AG04450 (cell line): ENCODE measurements around the gene DCAF16. TPM values are rescaled to one million over a fixed set of nuclear protein-coding genes. Genes with fewer than 3 reads are reported as not detected.

Experiments used
- CTCF ChIA-PET: fragments of 300-600, 350-600 bp; formaldehyde crosslinking; extraction: SDS; loops from one replicate; lab custom pipeline; 2022; ENCODE audit warnings: antibody characterized with exemption, inconsistent platforms; lab: Charles Lee
- POLR2A ChIA-PET: fragments of 350-600 bp; formaldehyde crosslinking; extraction: SDS; loops from one replicate; lab custom pipeline; 2021; ENCODE audit warnings: antibody characterized with exemption, inconsistent platforms; lab: Yijun Ruan, JAX
- DNase-seq: peaks from one replicate; pipeline ENCODE4 v3.0.0-alpha.2; 2011; ENCODE audit warnings: low read depth, low spot score
- H3K27ac ChIP-seq: one replicate; pipeline ENCODE4 v1.5.1; 2012; ENCODE audit warnings: low read depth, low read length, control low read depth
- H3K27me3 ChIP-seq: one replicate; pipeline ENCODE4 v1.6.0; 2012; ENCODE audit warnings: low read length; ENCODE audit not compliant: control insufficient read depth, insufficient read depth
- H3K4me3 ChIP-seq: 2 replicates; pipeline ENCODE4 v1.5.1; 2011; ENCODE audit warnings: mild to moderate bottlenecking, low read depth, low read length, control low read depth
- H3K9me3 ChIP-seq: 2 replicates; pipeline ENCODE4 v1.5.1; 2012; ENCODE audit warnings: low read length; ENCODE audit not compliant: control insufficient read depth, insufficient read depth
- polyA plus RNA-seq: library from polyadenylated mRNA; depleted of rRNA; stranded (reverse); fragments of >200 nt; gene quantifications from 2 replicates; pipeline ENCODE4 v1.2.3, GENCODE V29; 2011; rRNA removed
- TF ChIP-seq, protein P1 (sequence below): IDR thresholded peaks from 2 replicates; pipeline ENCODE4 v1.5.1; 2011; ENCODE audit warnings: low read depth, low read length, control low read depth, inconsistent platforms

The DCAF16 gene
- polyA plus RNA-seq, 1 experiment = 22.2 TPM

DNA sequence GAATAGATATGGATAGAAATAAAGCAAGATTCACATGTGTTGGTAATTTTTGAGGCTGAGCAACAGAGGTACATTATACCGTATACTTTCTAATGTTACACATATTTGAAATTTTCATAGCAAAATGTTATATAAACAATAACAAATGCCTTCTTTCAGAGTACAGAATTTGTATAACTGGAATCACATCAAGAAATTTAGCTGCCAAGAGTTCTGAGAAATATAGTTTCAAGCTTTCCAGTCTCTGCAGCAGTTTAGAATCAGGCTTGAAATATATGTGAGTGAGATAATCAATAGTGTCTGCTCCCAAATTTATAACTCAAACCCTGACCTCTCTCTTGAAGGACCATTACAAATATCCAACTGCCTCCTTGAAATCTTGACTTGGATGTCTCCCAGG, 52.9 kb downstream of the DCAF16 start:
- H3K27ac ChIP-seq = no peak overlapping the region
- CTCF ChIA-PET = no interaction called here
- H3K4me3 ChIP-seq = no peak overlapping the region
- no peak for DNase-seq
- POLR2A ChIA-PET = no interaction called here
- TF ChIP-seq, protein P1, sequence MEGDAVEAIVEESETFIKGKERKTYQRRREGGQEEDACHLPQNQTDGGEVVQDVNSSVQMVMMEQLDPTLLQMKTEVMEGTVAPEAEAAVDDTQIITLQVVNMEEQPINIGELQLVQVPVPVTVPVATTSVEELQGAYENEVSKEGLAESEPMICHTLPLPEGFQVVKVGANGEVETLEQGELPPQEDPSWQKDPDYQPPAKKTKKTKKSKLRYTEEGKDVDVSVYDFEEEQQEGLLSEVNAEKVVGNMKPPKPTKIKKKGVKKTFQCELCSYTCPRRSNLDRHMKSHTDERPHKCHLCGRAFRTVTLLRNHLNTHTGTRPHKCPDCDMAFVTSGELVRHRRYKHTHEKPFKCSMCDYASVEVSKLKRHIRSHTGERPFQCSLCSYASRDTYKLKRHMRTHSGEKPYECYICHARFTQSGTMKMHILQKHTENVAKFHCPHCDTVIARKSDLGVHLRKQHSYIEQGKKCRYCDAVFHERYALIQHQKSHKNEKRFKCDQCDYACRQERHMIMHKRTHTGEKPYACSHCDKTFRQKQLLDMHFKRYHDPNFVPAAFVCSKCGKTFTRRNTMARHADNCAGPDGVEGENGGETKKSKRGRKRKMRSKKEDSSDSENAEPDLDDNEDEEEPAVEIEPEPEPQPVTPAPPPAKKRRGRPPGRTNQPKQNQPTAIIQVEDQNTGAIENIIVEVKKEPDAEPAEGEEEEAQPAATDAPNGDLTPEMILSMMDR = no peak
- no peaks in the 10 kb centered on the region for H3K9me3 ChIP-seq
- peaks cover 4% of the 10 kb centered on the region for H3K27me3 ChIP-seq

GRCh38 chr4:17753646-17754045, 56.9 kb downstream of the DCAF16 start:
- TF ChIP-seq, protein P1 = no peak
- Histone ChIP-seq H3K9me3 (no peaks in the 10 kb centered on the region), H3K27ac (no peak overlapping the region), H3K27me3 (peaks cover 4% of the 10 kb centered on the region), H3K4me3 (no peak overlapping the region)
- DNase-seq = no peak
- ChIA-PET POLR2A (no interaction called here), CTCF (no interaction called here)

Other genes with a start within 250 kb of the DCAF16 start
- gene LAP3, start 233.6 kb downstream of the DCAF16 start, polyA plus RNA-seq = 57.2 and 63.3 TPM in 2 replicates
- gene MED28, start 196.1 kb downstream of the DCAF16 start, polyA plus RNA-seq = 30.6 and 48.6 TPM in 2 replicates
- 0.07 and 0.09 TPM in 2 replicates for gene FAM184B, start 29.1 kb downstream of the DCAF16 start, polyA plus RNA-seq
- 5.3 and 9.1 TPM in 2 replicates for gene NCAPG, start 222 bp upstream of the DCAF16 start, polyA plus RNA-seq
- 4.3 and 7.2 TPM in 2 replicates for gene LCORL, start 211.0 kb upstream of the DCAF16 start, polyA plus RNA-seq